Heart left ventricle (tissue), 16 donors: ENCODE measurements around the gene CZIB. TPM values are rescaled to one million over a fixed set of nuclear protein-coding genes. Genes with fewer than 3 reads are reported as not detected.

Experiments
- ATAC-seq, 4 donors: fragments of 200-7000 bp; cut with Tn5 transposase; one replicate each; pipeline ENCODE4 v1.9.1; 2020 to 2022; ENCODE audit warnings: moderate library complexity in 4 of 4, mild to moderate bottlenecking in 3 of 4, moderate number of reproducible peaks in 1 of 4
- DNase-seq, 5 donors: peaks; one replicate each; pipeline ENCODE4 v3.0.0-alpha.2; 2020
- H3K27ac ChIP-seq, 12 donors: fragments of 200-600 bp; sonication (generic) in 4 of 12; one replicate each; pipeline versions ENCODE4 v1.5.0 to v1.8.0; 2016 to 2022; ENCODE audit warnings: mild to moderate bottlenecking in 2 of 12
- H3K27me3 ChIP-seq, 9 donors: fragments of 200-600 bp; sonication (generic) in 2 of 9; one replicate each; pipeline versions ENCODE4 v1.5.1 to v1.8.0; 2016 to 2022; ENCODE audit warnings: mild to moderate bottlenecking in 3 of 9
- H3K36me3 ChIP-seq, 9 donors: fragments of 200-600 bp; sonication (generic) in 2 of 9; one replicate each; pipeline versions ENCODE4 v1.5.0 to v1.8.0; 2018 to 2022; ENCODE audit warnings: mild to moderate bottlenecking in 2 of 9
- H3K4me1 ChIP-seq, 12 donors: fragments of 200-600 bp; sonication (generic) in 4 of 12; one replicate each; pipeline versions ENCODE4 v1.5.0 to v1.8.0; 2016 to 2022; ENCODE audit warnings: mild to moderate bottlenecking in 3 of 12
- H3K4me3 ChIP-seq, 12 donors: fragments of 200-600 bp; sonication (generic) in 4 of 12; one replicate each; pipeline versions ENCODE4 v1.5.0 to v1.8.0; 2017 to 2022; ENCODE audit warnings: mild to moderate bottlenecking in 9 of 12, moderate library complexity in 4 of 12
- H3K9me3 ChIP-seq, 12 donors: fragments of 200-600 bp; sonication (generic) in 4 of 12; one replicate each; pipeline versions ENCODE4 v1.5.0 to v1.8.0; 2016 to 2022; ENCODE audit warnings: mild to moderate bottlenecking in 1 of 12
- POLR2A ChIP-seq, 2 donors: fragments of 450-650 bp; IDR thresholded peaks; one replicate each; pipeline ENCODE4 v1.6.1; 2017; ENCODE audit warnings: antibody characterized with exemption in 2 of 2, mild to moderate bottlenecking in 2 of 2, moderate library complexity in 2 of 2
- WGBS, 4 donors: extraction: QIAGEN DNeasy Blood & Tissue Kit in 2 of 4; methylation state at CpG; one replicate each; pipeline versions ENCODE4 v1.1.5 to v1.1.7; 2013 to 2018; 5-methylcytosine and 5-hydroxymethylcytosine counted together
- intact Hi-C, 10 donors: fragments of 100-400 bp; cut with DNase I; formaldehyde crosslinking; loops; one replicate each; pipeline versions ENCODE4 v1.11.1 to v1.14.2; 2022
- polyA plus RNA-seq, 2 donors: library from polyadenylated mRNA; stranded (reverse); fragments of 200-250 nt; gene quantifications; one replicate each; pipeline ENCODE4 v1.2.3, GENCODE V29; 2013
- total RNA-seq, 9 donors: library from RNA; depleted of rRNA in 2 of 9; stranded (reverse); fragments of >200 nt in 2 of 9; fragmentation: NEBNext Ultra II Directional in 3 of 9; extraction: Animal tissue kit (Norgen Biotek cat#: 25700) in 3 of 9; gene quantifications; one replicate each; pipeline versions ENCODE4 v1.1.0 to v1.2.4, GENCODE V29; 2016 to 2023
- TF ChIP-seq, protein P1 (sequence below), 12 donors: fragments of 200-600 bp; sonication (generic) in 4 of 12; IDR thresholded peaks; one replicate each; pipeline versions ENCODE4 v1.5.0 to v1.8.0; 2018 to 2022; ENCODE audit warnings: antibody characterized with exemption in 12 of 12, mild to moderate bottlenecking in 5 of 12
- donor health status: ischemic (EF 13 %, LVEDD 7.1; RV severe dilation, severe dysfunction).
- donor health status: healthy with polysubstance abuse.
- donor health status: DM: no; HTN: yes; CAD: no.
- donor health status: DM: no; HTN: no; CAD: no.
- donor health status: ischemic (EF 25% LVEDD 6.9; RV normal size, moderate dysfunction).
- donor health status: ischemic (EF 25% LVEDD 5.7; RV mildly dilated, moderate dysfunction).
- donor health status: healthy.
- donor health status: DM: yes; HTN: yes; CAD: no.
- donor health status: ischemic (EF 35%, LVEDD 5.7; RV mildly dilated, moderate dysfunction).
- donor health status: nonischemic (EF 11% LVEDD 7.7; RV severe dilation, severe dysfunction).
- donor health status: DM: yes; HTN: yes; CAD: no.
- donor health status: PGD.
- donor health status: ischemic (EF 29% LVEDD 5.4; RV normal size, mild dysfunction).
- donor health status: nonischemic (EF 23%, LVEDD 6.1; RV moderate dilation, normal function).

Gene CZIB
- total and polyA plus RNA-seq, 11 donors, result 39.4 to 85.0 (median 46.1) TPM

DNA sequence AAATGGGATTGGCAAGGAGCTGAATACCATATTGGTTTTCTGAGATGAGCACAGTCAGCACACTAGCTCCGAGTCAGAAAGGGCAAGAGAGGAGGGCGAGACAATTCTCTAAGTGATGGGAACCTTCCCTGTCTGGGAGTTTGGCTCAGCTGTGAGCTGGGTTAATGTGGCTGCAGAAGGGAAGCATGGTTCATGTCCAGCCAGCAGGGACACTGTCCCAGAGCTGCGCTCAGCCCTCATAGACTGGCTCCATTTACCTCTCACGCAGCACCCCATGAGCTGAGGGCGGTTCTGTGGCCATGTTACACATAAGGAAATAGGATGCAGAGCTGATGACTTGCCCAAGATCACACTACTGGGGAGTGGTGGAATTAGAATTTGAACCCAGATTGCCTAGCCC, 39.5 kb downstream of the CZIB start:
- TF ChIP-seq POLR2A (IDR thresholded peaks at IDR 0.05), result no peak
- TF ChIP-seq, protein P1, sequence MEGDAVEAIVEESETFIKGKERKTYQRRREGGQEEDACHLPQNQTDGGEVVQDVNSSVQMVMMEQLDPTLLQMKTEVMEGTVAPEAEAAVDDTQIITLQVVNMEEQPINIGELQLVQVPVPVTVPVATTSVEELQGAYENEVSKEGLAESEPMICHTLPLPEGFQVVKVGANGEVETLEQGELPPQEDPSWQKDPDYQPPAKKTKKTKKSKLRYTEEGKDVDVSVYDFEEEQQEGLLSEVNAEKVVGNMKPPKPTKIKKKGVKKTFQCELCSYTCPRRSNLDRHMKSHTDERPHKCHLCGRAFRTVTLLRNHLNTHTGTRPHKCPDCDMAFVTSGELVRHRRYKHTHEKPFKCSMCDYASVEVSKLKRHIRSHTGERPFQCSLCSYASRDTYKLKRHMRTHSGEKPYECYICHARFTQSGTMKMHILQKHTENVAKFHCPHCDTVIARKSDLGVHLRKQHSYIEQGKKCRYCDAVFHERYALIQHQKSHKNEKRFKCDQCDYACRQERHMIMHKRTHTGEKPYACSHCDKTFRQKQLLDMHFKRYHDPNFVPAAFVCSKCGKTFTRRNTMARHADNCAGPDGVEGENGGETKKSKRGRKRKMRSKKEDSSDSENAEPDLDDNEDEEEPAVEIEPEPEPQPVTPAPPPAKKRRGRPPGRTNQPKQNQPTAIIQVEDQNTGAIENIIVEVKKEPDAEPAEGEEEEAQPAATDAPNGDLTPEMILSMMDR (IDR thresholded peaks at IDR 0.05), result no peak
- WGBS, 4 donors, result 92 to 100% (median 96%) methylated on average over 3 to 5 of the region's 5 CpGs
- ATAC-seq (no peak), DNase-seq (no peak)
- Histone ChIP-seq H3K4me3 (no peak overlapping the region), H3K9me3 (peaks cover 0 to 2% (median 0%) of the 10 kb centered on the region in 12 donors), H3K36me3 (no peaks in the 10 kb centered on the region), H3K27ac (no peak overlapping the region), H3K27me3 (no peaks in the 10 kb centered on the region), H3K4me1 (peaks cover 0 to 33% (median 9%) of the 10 kb centered on the region in 12 donors)
- intact Hi-C loops, result loop anchor here in 8 of 10 donors (5.0 to 10.0 kb wide), 11 partner anchors 116 to 486 kb away; partner anchors contain the start of genes PODN (in 2 of the 8), COA7 (in 1 of the 8), ECHDC2 (in 1 of the 8) and SCP2 (in 1 of the 8)

DNA sequence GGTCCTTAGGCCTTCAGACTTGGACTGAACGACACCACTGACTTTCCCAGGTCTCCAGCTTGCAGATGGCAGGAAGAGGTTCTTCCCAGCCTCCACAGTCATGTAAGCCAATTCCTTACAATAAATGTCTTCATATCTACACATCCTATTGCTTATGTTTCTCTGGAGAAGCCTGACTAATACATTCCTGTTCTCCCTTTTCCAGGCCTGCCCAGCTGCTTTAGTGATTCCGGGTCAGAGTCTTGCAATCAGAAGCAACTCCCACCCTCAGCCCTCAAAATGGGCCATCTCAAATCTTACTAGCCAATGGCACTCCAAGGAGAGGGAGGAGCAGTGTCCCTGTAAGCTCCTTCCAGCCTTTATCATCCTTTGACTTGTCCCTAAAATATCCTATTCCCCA, 40.2 kb downstream of the CZIB start:
- ATAC-seq (no peak), DNase-seq (no peak)
- peaks cover 0 to 35% (median 9%) of the 10 kb centered on the region in 12 donors for H3K4me1 ChIP-seq
- H3K36me3 ChIP-seq, result no peaks in the 10 kb centered on the region
- 70 to 76% (median 74%) methylated on average over 2 of the region's 2 CpGs for WGBS, 4 donors
- H3K4me3 ChIP-seq, result no peak overlapping the region
- no peaks in the 10 kb centered on the region for H3K9me3 ChIP-seq
- H3K27ac ChIP-seq, result no peak overlapping the region
- TF ChIP-seq, protein P1 (IDR thresholded peaks at IDR 0.05), result no peak
- no peak for TF ChIP-seq POLR2A (IDR thresholded peaks at IDR 0.05)
- intact Hi-C loops, result loop anchor here in 8 of 10 donors (5.0 to 10.0 kb wide), 11 partner anchors 115 to 485 kb away; partner anchors contain the start of genes PODN (in 2 of the 8), COA7 (in 1 of the 8), ECHDC2 (in 1 of the 8) and SCP2 (in 1 of the 8)
- no peaks in the 10 kb centered on the region for H3K27me3 ChIP-seq

DNA sequence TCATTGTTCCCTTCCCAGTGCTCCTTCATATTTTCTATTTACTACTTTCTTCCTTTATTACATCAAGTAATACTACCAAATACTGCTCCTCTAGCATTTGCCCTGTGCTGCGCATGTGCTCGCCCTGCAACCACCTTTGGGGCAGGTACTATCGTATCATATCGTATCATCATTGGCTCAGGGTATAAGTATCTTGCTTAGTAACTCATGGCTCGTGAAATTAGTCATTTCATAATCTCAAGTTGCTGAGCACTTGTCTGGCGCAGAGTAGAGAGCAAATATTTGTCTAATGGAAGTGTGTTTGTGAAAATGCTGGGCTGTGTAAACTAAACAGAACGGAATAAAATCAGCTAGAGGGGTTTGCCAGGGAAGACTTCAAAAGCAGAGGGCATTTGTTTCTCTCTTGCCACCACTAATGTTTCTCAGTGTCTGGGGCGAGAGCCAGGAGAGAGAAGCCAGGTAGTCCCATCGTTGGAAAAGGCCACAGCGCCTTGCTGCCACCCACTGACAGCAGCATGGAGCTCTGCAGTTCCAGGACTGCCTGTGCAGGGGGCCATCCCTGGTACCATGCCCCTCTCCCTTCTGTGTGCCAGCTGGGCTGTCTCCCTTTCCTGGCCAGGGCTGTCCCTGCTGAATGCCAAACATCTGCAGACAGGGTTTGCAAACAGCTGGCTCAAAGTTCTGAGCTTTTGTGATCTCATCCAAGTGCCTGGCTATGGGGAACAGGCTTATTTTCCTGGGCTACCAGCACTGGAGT, 43.8 kb downstream of the CZIB start:
- intact Hi-C loops, result loop anchor here in 5 of 10 donors (2.0 to 10.0 kb wide), 6 partner anchors 82 to 478 kb away; partner anchors contain the start of genes ECHDC2 (in 2 of the 5), PODN (in 2 of the 5), SCP2 (in 2 of the 5) and COA7 (in 1 of the 5)
- DNase-seq, result peak in 4 of 5 donors; percentile 44 to 72 (median 60)
- Histone ChIP-seq H3K4me1 (peaks cover 0 to 33% (median 11%) of the 10 kb centered on the region in 12 donors), H3K27ac (peak overlapping the region in 7 of 12 donors; percentile 10 to 61 (median 35)), H3K9me3 (no peaks in the 10 kb centered on the region), H3K4me3 (no peak overlapping the region), H3K27me3 (no peaks in the 10 kb centered on the region), H3K36me3 (no peaks in the 10 kb centered on the region)
- ATAC-seq, result peak in 3 of 4 donors; percentile 78 to 83 (median 79)
- TF ChIP-seq, protein P1 (IDR thresholded peaks at IDR 0.05), result peak; percentile 12 to 63 (median 40)
- TF ChIP-seq POLR2A (IDR thresholded peaks at IDR 0.05), result no peak
- WGBS, 4 donors, result 58 to 65% (median 60%) methylated on average over 10 of the region's 10 CpGs
